DOHH2 (cell line): ENCODE results near the gene NPTX2.

ENCODE experiments used
- H3F3A ChIP-seq: fragments of 200-600 bp; sonication (generic), shearing (Covaris generic); 2 replicates; pipeline ENCODE4 v1.6.0; 2016; ENCODE audit warnings: antibody characterized with exemption, mild to moderate bottlenecking; ENCODE audit not compliant: control insufficient read depth, insufficient read depth
- H3K27ac ChIP-seq: fragments of 200-600 bp; sonication (generic); 2 replicates; pipeline ENCODE4 v1.5.1; 2014; ENCODE audit warnings: low read depth, mild to moderate bottlenecking, low read length, moderate library complexity
- H3K27me3 ChIP-seq: fragments of 200-600 bp; sonication (generic); 2 replicates; pipeline ENCODE4 v1.6.1; 2014; ENCODE audit warnings: mild to moderate bottlenecking, low read length, mixed read lengths; ENCODE audit not compliant: control insufficient read depth
- H3K36me3 ChIP-seq: fragments of 200-600 bp; sonication (generic); 2 replicates; pipeline ENCODE4 v1.6.1; 2014; ENCODE audit warnings: mild to moderate bottlenecking, low read length, moderate library complexity, mixed read lengths; ENCODE audit not compliant: control insufficient read depth
- H3K4me1 ChIP-seq: fragments of 200-600 bp; sonication (generic); 2 replicates; pipeline ENCODE4 v1.6.1; 2014; ENCODE audit warnings: mild to moderate bottlenecking, low read length, mixed read lengths; ENCODE audit not compliant: control insufficient read depth
- H3K4me2 ChIP-seq: fragments of 200-600 bp; sonication (generic); 2 replicates; pipeline ENCODE4 v1.6.0; 2014; ENCODE audit warnings: mild to moderate bottlenecking, low read length, moderate library complexity
- H3K4me3 ChIP-seq: fragments of 200-600 bp; sonication (generic); 2 replicates; pipeline ENCODE4 v1.5.1; 2014; ENCODE audit warnings: mild to moderate bottlenecking, low read length, mixed read lengths
- H3K79me2 ChIP-seq: fragments of 200-600 bp; sonication (generic); 2 replicates; pipeline ENCODE4 v1.6.1; 2014; ENCODE audit warnings: mild to moderate bottlenecking, low read length, mixed read lengths; ENCODE audit not compliant: control insufficient read depth
- H3K9me2 ChIP-seq: fragments of 200-600 bp; sonication (generic); replicated peaks from 2 replicates; pipeline ENCODE4 v1.6.1; 2014; ENCODE audit warnings: mild to moderate bottlenecking, low read length, mixed read lengths; ENCODE audit not compliant: control insufficient read depth
- H3K9me3 ChIP-seq: fragments of 200-600 bp; sonication (generic); 2 replicates; pipeline ENCODE4 v1.6.1; 2014; ENCODE audit warnings: antibody characterized with exemption, low read length, mixed read lengths; ENCODE audit not compliant: control insufficient read depth, insufficient read depth
- H4K20me1 ChIP-seq: fragments of 200-600 bp; sonication (generic); 2 replicates; pipeline ENCODE4 v1.6.0; 2014; ENCODE audit warnings: low read depth, mild to moderate bottlenecking, antibody characterized with exemption, low read length, moderate library complexity; ENCODE audit not compliant: control insufficient read depth, insufficient read depth
- CTCF ChIP-seq: fragments of 200-600 bp; sonication (generic); IDR thresholded peaks from one replicate; pipeline ENCODE4 v1.5.1; 2014; ENCODE audit warnings: antibody characterized with exemption, mild to moderate bottlenecking, low read depth, low read length; ENCODE audit not compliant: poor library complexity, severe bottlenecking
- EZH2phosphoT487 ChIP-seq: fragments of 200-600 bp; sonication (generic); IDR thresholded peaks from 2 replicates; pipeline ENCODE4 v1.6.1; 2017; ENCODE audit warnings: borderline replicate concordance, mild to moderate bottlenecking, antibody characterized with exemption, low read length, moderate library complexity, mixed read lengths

The NPTX2 gene

GRCh38 chr7:98668255-98668654 lies 51.2 kb downstream of the NPTX2 start:
- H3K4me3 ChIP-seq: no peak overlapping the region
- H3K79me2 ChIP-seq: no peaks in the 10 kb centered on the region
- H3K36me3 ChIP-seq: no peaks in the 10 kb centered on the region
- H4K20me1 ChIP-seq: no peaks in the 10 kb centered on the region
- no peaks in the 10 kb centered on the region for H3K9me2 ChIP-seq
- no peak overlapping the region for H3K4me2 ChIP-seq
- H3K4me1 ChIP-seq: no peaks in the 10 kb centered on the region
- H3F3A ChIP-seq: no peaks in the 10 kb centered on the region
- TF ChIP-seq CTCF (no peak), EZH2phosphoT487 (no peak)
- H3K27me3 ChIP-seq: no peaks in the 10 kb centered on the region
- peaks cover 9% of the 10 kb centered on the region; the same call in 1 of the 2 replicates for H3K9me3 ChIP-seq
- no peak overlapping the region for H3K27ac ChIP-seq

GRCh38 chr7:98669329-98670000 lies 52.4 kb downstream of the NPTX2 start:
- Histone ChIP-seq H3K4me2 (no peak overlapping the region), H3K79me2 (no peaks in the 10 kb centered on the region), H3K9me2 (no peaks in the 10 kb centered on the region), H4K20me1 (no peaks in the 10 kb centered on the region), H3K9me3 (peaks cover 9% of the 10 kb centered on the region; the same call in 1 of the 2 replicates), H3K27ac (no peak overlapping the region), H3K4me1 (no peaks in the 10 kb centered on the region), H3K27me3 (no peaks in the 10 kb centered on the region), H3F3A (no peaks in the 10 kb centered on the region), H3K36me3 (no peaks in the 10 kb centered on the region), H3K4me3 (no peak overlapping the region)
- no peak for TF ChIP-seq EZH2phosphoT487
- no peak for TF ChIP-seq CTCF

GRCh38 chr7:98670186-98670585 lies 53.1 kb downstream of the NPTX2 start:
- H3K9me2 ChIP-seq: no peaks in the 10 kb centered on the region
- no peaks in the 10 kb centered on the region for H3K27me3 ChIP-seq

More at GRCh38 chr7:98670186-98670585, 53.1 kb downstream of the NPTX2 start:
- Histone ChIP-seq H3K36me3 (no peaks in the 10 kb centered on the region), H3K9me3 (peaks cover 9% of the 10 kb centered on the region; the same call in 1 of the 2 replicates), H3K4me3 (no peak overlapping the region), H3F3A (no peaks in the 10 kb centered on the region), H3K79me2 (no peaks in the 10 kb centered on the region), H4K20me1 (no peaks in the 10 kb centered on the region), H3K4me1 (no peaks in the 10 kb centered on the region), H3K27ac (no peak overlapping the region), H3K4me2 (no peak overlapping the region)
- TF ChIP-seq CTCF (no peak), EZH2phosphoT487 (no peak)
